Fibroblast of villous mesenchyme (primary cell): Measurements from ENCODE around the gene MCTP2. TPM values are rescaled to one million over a fixed set of nuclear protein-coding genes. Genes with fewer than 3 reads are reported as not detected.
A peak's percentile ranks its signal among the peaks of the same experiment; 100 is the strongest.

ENCODE experiments used
- DNase-seq: peaks from one replicate; pipeline ENCODE4 v3.0.0-alpha.2; 2010; ENCODE audit warnings: low read depth
- H3K4me3 ChIP-seq: 2 replicates; pipeline ENCODE4 v1.5.1; 2011; ENCODE audit warnings: low read depth, mild to moderate bottlenecking, low read length
- total RNA-seq: library from RNA; depleted of rRNA; stranded (reverse); fragments of >200 nt; gene quantifications from 2 replicates; pipeline ENCODE4 v1.2.3, GENCODE V29; 2012
- TF ChIP-seq, protein P1 (sequence below): IDR thresholded peaks from 2 replicates; pipeline ENCODE4 v1.5.1; 2012; ENCODE audit warnings: low read depth, mild to moderate bottlenecking, low read length; ENCODE audit not compliant: insufficient read depth

MCTP2 gene
- total RNA-seq, 1 donor, result 2.2 TPM

DNA sequence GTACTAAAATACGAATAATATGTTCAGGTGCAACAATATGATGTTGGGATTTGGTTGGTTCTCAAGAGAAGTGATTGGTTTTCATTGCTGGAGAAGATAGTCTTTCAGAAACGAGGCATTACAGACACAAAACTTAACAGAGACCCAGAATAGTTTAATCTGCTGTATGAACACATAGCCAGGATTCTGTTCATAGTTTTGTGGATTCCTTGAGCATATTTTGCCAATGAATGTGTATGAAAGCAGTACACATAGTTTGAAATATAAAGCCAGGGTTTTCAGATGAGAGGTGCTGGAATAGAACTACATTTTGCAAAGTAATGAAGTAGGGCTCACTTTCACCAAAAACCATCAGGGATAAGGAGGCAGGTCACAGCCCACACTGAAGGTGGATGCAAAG lies 5.7 kb upstream of the MCTP2 start:
- H3K4me3 ChIP-seq, result no peak overlapping the region
- TF ChIP-seq, protein P1, sequence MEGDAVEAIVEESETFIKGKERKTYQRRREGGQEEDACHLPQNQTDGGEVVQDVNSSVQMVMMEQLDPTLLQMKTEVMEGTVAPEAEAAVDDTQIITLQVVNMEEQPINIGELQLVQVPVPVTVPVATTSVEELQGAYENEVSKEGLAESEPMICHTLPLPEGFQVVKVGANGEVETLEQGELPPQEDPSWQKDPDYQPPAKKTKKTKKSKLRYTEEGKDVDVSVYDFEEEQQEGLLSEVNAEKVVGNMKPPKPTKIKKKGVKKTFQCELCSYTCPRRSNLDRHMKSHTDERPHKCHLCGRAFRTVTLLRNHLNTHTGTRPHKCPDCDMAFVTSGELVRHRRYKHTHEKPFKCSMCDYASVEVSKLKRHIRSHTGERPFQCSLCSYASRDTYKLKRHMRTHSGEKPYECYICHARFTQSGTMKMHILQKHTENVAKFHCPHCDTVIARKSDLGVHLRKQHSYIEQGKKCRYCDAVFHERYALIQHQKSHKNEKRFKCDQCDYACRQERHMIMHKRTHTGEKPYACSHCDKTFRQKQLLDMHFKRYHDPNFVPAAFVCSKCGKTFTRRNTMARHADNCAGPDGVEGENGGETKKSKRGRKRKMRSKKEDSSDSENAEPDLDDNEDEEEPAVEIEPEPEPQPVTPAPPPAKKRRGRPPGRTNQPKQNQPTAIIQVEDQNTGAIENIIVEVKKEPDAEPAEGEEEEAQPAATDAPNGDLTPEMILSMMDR, result no peak
- no peak for DNase-seq

DNA sequence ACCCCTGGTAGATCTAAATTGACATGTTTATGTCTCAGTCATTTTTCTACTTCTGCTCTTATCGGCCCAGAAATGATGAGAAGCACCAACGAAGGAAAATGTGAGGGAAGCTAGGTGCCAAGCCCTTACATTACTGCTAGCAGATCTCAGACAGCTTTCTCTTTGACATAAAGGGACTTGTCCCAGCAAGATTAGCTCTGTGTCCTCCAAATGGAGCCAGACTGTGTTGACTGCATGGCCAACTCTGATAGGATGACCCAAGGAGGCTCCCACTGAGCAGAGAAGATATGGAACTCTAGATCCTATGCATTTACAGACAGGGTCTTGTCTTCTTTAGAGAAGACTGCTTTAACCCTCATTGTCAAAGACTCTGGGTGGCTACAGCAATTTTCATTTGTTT lies 2.8 kb upstream of the MCTP2 start:
- no peak for DNase-seq
- H3K4me3 ChIP-seq, result no peak overlapping the region
- TF ChIP-seq, protein P1, result no peak

DNA sequence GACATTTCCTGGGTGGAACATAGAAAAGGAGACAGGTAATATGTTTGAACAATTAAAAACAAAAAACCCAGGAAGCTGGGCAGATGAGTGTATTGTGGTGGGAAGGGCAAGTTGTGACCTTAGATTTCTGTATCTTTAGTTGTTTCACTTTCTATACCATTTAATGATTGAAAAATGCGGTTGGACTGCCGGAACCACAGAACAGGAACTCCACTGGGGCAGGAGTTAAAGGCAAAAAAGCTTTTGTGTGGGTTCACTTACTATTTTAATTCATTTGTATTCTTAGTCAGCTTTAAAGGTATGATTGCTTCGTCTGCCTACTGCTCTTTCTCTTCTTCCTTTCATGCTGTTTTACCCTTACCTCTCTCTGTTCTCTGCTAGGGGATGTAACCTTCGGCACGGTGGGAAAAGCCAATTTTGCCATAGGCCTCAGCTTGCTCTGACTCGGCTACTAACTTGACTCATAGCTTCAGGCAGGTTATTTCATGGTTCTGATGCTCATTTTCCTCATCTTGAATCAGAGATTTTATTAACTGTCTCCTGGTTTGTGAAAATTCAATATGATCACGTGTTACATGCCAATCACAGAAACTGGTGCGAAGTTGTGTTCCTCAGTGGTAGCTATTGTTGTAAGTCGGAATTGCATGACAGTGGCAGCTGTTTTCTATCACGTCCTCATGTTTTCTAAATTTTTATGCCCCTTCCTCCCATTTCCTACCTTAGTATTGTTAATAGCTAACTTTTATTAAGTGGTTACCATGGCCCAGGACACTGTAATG lies 1.6 kb upstream of the MCTP2 start:
- peak overlapping the region; percentile 73 for H3K4me3 ChIP-seq
- TF ChIP-seq, protein P1, result no peak
- no peak for DNase-seq

DNA sequence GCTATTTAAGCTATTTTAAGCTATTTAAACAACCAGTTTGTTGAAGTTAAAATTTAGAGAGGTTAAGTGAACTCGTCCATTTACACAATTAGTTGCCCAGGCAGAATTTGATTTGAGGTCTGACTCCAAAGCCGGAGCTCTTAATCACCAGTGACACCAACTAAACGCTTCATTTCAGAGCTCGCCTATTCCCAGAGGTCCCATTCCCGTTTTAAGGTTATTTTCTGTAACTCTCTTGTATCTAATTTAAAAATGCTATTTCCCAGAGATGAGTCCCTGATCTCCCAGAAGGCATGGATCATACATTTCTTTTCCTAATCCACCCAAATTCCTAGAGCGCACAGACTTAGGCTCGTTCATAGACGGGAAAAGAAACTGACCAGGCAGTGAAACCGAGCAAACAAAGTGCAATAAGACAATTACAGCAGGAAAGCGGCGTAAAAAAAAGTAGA lies 904 bp upstream of the MCTP2 start:
- TF ChIP-seq, protein P1, result no peak
- H3K4me3 ChIP-seq, result peak overlapping the region; percentile 73
- DNase-seq, result peak; percentile 65

DNA sequence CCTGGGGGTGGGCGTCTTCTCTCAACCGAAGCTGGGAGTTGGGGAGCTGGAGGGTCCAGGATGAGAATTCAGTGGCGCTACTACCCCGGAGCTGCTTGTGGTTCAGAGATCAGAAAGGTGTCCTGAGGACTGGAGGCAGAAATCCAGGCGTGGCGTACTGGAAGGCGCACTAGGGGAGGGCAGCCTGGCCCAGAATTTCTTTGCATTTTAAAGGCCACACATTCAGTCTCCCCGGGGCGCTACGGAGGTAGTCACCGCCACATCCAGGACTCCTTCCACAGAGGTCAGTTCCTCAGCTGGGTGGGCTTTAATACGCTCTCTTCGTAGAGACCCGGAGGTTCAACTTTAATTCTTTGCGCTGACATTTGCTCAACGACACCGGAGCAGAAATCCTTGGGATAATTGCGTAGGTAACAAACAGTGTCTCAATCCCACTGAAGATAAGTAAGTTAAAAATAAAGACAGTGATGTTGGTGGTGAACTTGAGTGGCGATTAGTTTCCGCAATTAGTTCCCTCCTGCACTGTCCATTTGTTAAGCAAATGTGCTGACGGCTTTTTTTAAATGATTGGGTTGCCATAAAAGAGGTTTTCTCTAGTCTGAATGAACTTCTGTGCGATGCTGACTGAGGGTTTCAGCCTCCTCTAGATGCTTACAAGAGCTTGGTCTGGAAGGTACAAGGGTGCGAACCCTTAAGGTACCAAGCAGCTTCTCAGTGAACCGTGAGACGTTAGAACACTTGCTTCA lies 535 bp downstream of the MCTP2 start:
- TF ChIP-seq, protein P1, result no peak
- H3K4me3 ChIP-seq, result peak overlapping the region; percentile 73
- DNase-seq, result peak; percentile 48

DNA sequence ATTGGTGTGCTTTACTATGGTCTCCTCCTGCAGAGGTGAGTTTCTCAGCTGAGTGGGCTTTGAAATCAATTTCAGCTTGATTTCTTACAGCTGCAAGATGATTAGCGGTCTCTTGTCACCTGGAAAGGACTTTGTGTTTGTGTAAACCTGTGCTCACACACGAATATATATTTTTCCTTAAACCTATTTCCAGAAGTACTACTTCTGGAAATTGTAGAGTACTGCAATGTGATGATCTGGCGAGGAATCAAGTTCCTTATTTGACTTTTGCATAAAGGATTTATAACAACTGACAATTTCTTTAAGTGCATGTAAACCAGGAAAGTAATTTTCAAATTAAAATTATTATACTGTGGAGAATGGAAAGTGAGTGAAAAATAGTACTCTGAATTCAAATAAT lies 2.1 kb downstream of the MCTP2 start:
- TF ChIP-seq, protein P1, result no peak
- no peak for DNase-seq
- peak overlapping the region; percentile 73 for H3K4me3 ChIP-seq
